Measurements from ENCODE around the gene PWP2.
"Not testable (repeated sequence)": the region's sequence is repeated elsewhere in the genome, so short reads cannot be mapped to it uniquely, and the experiment has no call there.

DNA sequence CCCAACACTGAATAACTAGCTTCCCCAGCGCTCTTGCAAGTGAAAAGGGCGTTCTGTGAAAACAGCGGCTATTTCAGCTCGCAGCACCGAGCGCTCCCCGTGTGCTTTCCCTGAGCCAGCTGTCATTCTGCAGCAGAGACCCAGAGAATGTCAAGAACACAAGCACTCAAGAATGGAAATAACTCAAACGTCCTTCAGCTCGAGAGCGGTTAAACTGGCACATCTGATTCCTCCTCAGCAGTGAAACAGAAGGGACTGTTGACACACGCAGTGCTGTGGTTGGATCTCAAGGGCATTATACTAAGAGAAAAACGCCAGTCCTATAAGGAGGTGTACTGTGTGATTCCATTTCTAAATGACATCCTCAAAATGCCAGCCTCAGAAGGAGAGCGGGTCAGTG is 8.2 kb upstream of the PWP2 start:
- TF ChIP-seq CTCF (IDR thresholded peaks at IDR 0.05); POLR2AphosphoS5 (IDR thresholded peaks at IDR 0.05; ENCODE audit: low read depth, low read length); REST (IDR thresholded peaks at IDR 0.05; ENCODE audit: insufficient read depth in 1 of 2, low read depth in 2 of 2, low read length in 1 of 2); SIN3A (IDR thresholded peaks at IDR 0.05; ENCODE audit: borderline replicate concordance, insufficient read depth, low read depth, low read length); TCF7L2 (IDR thresholded peaks at IDR 0.05; ENCODE audit: low read depth, low read length): not testable (repeated sequence)

All from Panc1 (cell line).